Muscle layer of duodenum (tissue), 2 donors: ENCODE results near the gene TLE4.

Experiments used
- H3K27ac ChIP-seq: one replicate; pipeline ENCODE4 v1.7.0; 2013; ENCODE audit warnings: mild to moderate bottlenecking, low read length
- H3K27me3 ChIP-seq: one replicate; pipeline ENCODE4 v1.7.0; 2013; ENCODE audit warnings: low read depth, mild to moderate bottlenecking, control low read depth, low read length
- H3K36me3 ChIP-seq, 2 donors: one replicate each; pipeline ENCODE4 v1.7.0; 2013; ENCODE audit warnings: low read length in 2 of 2, control low read depth in 1 of 2, mild to moderate bottlenecking in 1 of 2; ENCODE audit not compliant: insufficient read depth in 2 of 2, control insufficient read depth in 1 of 2
- H3K4me1 ChIP-seq, 2 donors: one replicate each; pipeline ENCODE4 v1.7.0; 2013; ENCODE audit warnings: low read length in 2 of 2, mild to moderate bottlenecking in 2 of 2, control low read depth in 1 of 2, moderate library complexity in 1 of 2; ENCODE audit not compliant: insufficient read depth in 2 of 2, control insufficient read depth in 1 of 2
- H3K4me3 ChIP-seq, 2 donors: one replicate each; pipeline ENCODE4 v1.7.0; 2013; ENCODE audit warnings: low read length in 2 of 2, low read depth in 1 of 2, mild to moderate bottlenecking in 1 of 2
- H3K9me3 ChIP-seq, 2 donors: one replicate each; pipeline ENCODE4 v1.7.0; 2013; ENCODE audit warnings: low read length in 2 of 2, control low read depth in 1 of 2, mild to moderate bottlenecking in 1 of 2; ENCODE audit not compliant: control insufficient read depth in 1 of 2
- donor health status: healthy.

TLE4 gene

GRCh38 chr9:79685577-79685976 is 113.8 kb downstream of the TLE4 start:
- H3K36me3 ChIP-seq: no peaks in the 10 kb centered on the region
- H3K4me3 ChIP-seq: no peak overlapping the region
- H3K4me1 ChIP-seq: peaks cover 0 to 15% of the 10 kb centered on the region in 2 donors
- no peaks in the 10 kb centered on the region for H3K27me3 ChIP-seq
- H3K27ac ChIP-seq: no peak overlapping the region
- no peaks in the 10 kb centered on the region for H3K9me3 ChIP-seq

GRCh38 chr9:79686381-79687130 is 114.8 kb downstream of the TLE4 start:
- Histone ChIP-seq H3K27ac (no peak overlapping the region), H3K4me1 (peaks cover 0 to 15% of the 10 kb centered on the region in 2 donors), H3K36me3 (no peaks in the 10 kb centered on the region), H3K27me3 (no peaks in the 10 kb centered on the region), H3K9me3 (no peaks in the 10 kb centered on the region), H3K4me3 (no peak overlapping the region)

- no peak overlapping the region for H3K27ac ChIP-seq
- H3K4me1 ChIP-seq: peaks cover 0 to 13% of the 10 kb centered on the region in 2 donors
- H3K27me3 ChIP-seq: no peaks in the 10 kb centered on the region
- H3K4me3 ChIP-seq: no peak overlapping the region
- H3K36me3 ChIP-seq: no peaks in the 10 kb centered on the region
- no peaks in the 10 kb centered on the region for H3K9me3 ChIP-seq
Measured at GRCh38 chr9:79687131-79687447, 115.3 kb downstream of the TLE4 start.

- H3K4me1 ChIP-seq: peaks cover 0 to 8% of the 10 kb centered on the region in 2 donors
Measured at GRCh38 chr9:79688363-79688762, 116.6 kb downstream of the TLE4 start.

GRCh38 chr9:79689576-79689975 is 117.8 kb downstream of the TLE4 start:
- Histone ChIP-seq H3K4me3 (no peak overlapping the region), H3K4me1 (peaks cover 0 to 7% of the 10 kb centered on the region in 2 donors), H3K9me3 (no peaks in the 10 kb centered on the region), H3K36me3 (no peaks in the 10 kb centered on the region), H3K27ac (no peak overlapping the region), H3K27me3 (no peaks in the 10 kb centered on the region)

More at GRCh38 chr9:79688363-79688762, 116.6 kb downstream of the TLE4 start:
- Histone ChIP-seq H3K9me3 (no peaks in the 10 kb centered on the region), H3K4me3 (no peak overlapping the region), H3K27ac (no peak overlapping the region), H3K36me3 (no peaks in the 10 kb centered on the region), H3K27me3 (no peaks in the 10 kb centered on the region)

GRCh38 chr9:79691496-79691895 is 119.7 kb downstream of the TLE4 start:
- no peaks in the 10 kb centered on the region for H3K9me3 ChIP-seq
- H3K27ac ChIP-seq: no peak overlapping the region
- H3K36me3 ChIP-seq: no peaks in the 10 kb centered on the region
- H3K4me1 ChIP-seq: no peaks in the 10 kb centered on the region
- no peak overlapping the region for H3K4me3 ChIP-seq
- no peaks in the 10 kb centered on the region for H3K27me3 ChIP-seq

- H3K4me1 ChIP-seq: no peaks in the 10 kb centered on the region
- no peaks in the 10 kb centered on the region for H3K36me3 ChIP-seq
- no peak overlapping the region for H3K27ac ChIP-seq
- no peaks in the 10 kb centered on the region for H3K9me3 ChIP-seq
- H3K4me3 ChIP-seq: no peak overlapping the region
- no peaks in the 10 kb centered on the region for H3K27me3 ChIP-seq
Measured at GRCh38 chr9:79692857-79693571, 121.2 kb downstream of the TLE4 start.

- H3K27ac ChIP-seq: no peak overlapping the region
- H3K9me3 ChIP-seq: no peaks in the 10 kb centered on the region
- no peaks in the 10 kb centered on the region for H3K36me3 ChIP-seq
- H3K27me3 ChIP-seq: no peaks in the 10 kb centered on the region
- H3K4me1 ChIP-seq: no peaks in the 10 kb centered on the region
- no peak overlapping the region for H3K4me3 ChIP-seq
Measured at GRCh38 chr9:79693750-79694149, 122.0 kb downstream of the TLE4 start.

- no peaks in the 10 kb centered on the region for H3K27me3 ChIP-seq
- no peak overlapping the region for H3K4me3 ChIP-seq
- H3K9me3 ChIP-seq: no peaks in the 10 kb centered on the region
- H3K4me1 ChIP-seq: no peaks in the 10 kb centered on the region
- H3K27ac ChIP-seq: no peak overlapping the region
- H3K36me3 ChIP-seq: no peaks in the 10 kb centered on the region
Measured at GRCh38 chr9:79694208-79694607, 122.4 kb downstream of the TLE4 start.

GRCh38 chr9:79694676-79695400 is 123.1 kb downstream of the TLE4 start:
- Histone ChIP-seq H3K4me3 (no peak overlapping the region), H3K27me3 (no peaks in the 10 kb centered on the region), H3K27ac (no peak overlapping the region), H3K4me1 (no peaks in the 10 kb centered on the region), H3K9me3 (no peaks in the 10 kb centered on the region), H3K36me3 (no peaks in the 10 kb centered on the region)

GRCh38 chr9:79695531-79696175 is 123.9 kb downstream of the TLE4 start:
- Histone ChIP-seq H3K27ac (no peak overlapping the region), H3K9me3 (no peaks in the 10 kb centered on the region), H3K4me3 (no peak overlapping the region), H3K27me3 (no peaks in the 10 kb centered on the region), H3K4me1 (no peaks in the 10 kb centered on the region), H3K36me3 (no peaks in the 10 kb centered on the region)
